ENCODE data around the gene DLG5.

DLG5 gene

DNA sequence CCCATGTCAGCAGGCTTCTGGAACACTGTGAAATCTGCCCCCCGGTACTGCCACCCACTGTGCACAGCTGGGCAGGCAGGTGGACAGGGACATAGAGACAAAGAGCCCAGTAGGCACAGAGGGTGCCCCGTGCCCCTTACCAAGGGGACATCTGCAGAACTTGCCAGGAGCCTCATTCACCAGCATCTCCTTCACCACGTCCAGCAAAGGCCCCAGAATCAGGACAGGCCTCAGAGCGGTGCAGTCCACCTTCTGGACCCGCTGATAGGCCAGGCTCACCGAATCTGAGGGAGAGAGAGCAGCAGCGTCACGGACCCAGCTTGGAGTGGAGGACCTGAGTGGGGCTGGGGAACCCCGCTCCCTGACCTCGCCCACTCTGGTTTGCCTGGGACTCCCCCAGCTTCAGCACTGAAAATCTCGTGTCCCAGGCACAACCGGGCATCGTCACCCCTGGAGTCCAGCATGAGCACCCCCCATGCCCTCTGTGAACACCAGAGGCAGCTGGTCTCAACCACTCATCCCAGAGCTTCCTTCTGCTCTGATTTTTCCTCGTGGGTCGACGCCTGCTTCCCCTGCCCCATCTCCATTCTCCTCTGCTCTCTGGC is 130.1 kb downstream of the DLG5 start:
- CTCF ChIA-PET = no interaction called here
- POLR2A ChIA-PET = no interaction called here
- TF ChIP-seq, protein P1, sequence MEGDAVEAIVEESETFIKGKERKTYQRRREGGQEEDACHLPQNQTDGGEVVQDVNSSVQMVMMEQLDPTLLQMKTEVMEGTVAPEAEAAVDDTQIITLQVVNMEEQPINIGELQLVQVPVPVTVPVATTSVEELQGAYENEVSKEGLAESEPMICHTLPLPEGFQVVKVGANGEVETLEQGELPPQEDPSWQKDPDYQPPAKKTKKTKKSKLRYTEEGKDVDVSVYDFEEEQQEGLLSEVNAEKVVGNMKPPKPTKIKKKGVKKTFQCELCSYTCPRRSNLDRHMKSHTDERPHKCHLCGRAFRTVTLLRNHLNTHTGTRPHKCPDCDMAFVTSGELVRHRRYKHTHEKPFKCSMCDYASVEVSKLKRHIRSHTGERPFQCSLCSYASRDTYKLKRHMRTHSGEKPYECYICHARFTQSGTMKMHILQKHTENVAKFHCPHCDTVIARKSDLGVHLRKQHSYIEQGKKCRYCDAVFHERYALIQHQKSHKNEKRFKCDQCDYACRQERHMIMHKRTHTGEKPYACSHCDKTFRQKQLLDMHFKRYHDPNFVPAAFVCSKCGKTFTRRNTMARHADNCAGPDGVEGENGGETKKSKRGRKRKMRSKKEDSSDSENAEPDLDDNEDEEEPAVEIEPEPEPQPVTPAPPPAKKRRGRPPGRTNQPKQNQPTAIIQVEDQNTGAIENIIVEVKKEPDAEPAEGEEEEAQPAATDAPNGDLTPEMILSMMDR (IDR thresholded peaks at IDR 0.05; ENCODE audit: control extremely low read depth, extremely low read depth, low read depth, missing control alignments) = no peak
- DNase-seq (ENCODE audit: extremely low spot score) = no peak

GRCh38 chr10:77795426-77796055 is 131.0 kb downstream of the DLG5 start:
- no peak for DNase-seq (ENCODE audit: extremely low spot score)
- ChIA-PET POLR2A (no interaction called here), CTCF (no interaction called here)
- TF ChIP-seq, protein P1 (IDR thresholded peaks at IDR 0.05; ENCODE audit: control extremely low read depth, extremely low read depth, low read depth, missing control alignments) = no peak

DNA sequence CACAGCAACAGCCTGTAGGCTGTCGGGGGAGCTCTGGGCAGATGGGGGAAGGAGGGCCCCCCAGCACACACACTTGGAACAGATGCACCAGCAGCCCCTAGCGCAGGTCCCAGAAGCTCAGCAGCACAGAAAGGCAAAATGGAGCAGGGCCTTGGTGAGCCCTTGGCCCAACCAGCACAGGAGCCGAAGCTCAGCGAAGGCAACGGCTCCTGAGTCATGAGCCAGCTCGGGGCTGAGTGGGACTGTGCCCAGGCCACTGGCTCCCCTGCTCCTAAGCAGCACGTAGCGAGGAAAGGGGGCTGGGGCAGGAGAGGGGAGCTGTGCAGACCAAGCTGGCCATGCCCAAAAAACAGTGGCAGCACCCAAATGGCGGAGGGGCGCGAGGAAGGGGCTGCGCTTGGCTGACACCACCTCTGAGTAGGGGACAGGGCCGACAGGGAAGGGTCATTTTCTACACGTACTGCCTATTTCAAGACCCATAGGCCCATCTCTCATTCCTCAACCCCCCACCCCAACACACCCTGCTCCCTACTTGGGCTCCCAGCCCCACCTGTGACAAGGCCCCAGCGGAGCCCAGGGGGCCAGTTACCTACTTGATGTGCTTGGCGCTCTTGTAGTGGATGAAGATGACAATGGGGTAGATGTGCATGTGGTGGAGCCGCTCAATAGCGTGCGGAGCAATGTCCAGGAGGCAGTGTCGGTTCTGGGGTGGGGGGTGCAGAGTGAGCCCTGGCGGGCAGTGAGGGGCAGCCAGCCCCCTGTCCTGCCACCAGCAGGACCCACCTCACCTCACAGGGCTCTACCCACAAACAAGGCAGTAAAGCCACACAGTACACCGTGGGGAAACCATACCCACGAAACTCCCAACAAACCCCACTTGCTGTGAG is 132.1 kb downstream of the DLG5 start:
- TF ChIP-seq, protein P1 (IDR thresholded peaks at IDR 0.05; ENCODE audit: control extremely low read depth, extremely low read depth, low read depth, missing control alignments) = no peak
- ChIA-PET POLR2A (no interaction called here), CTCF (no interaction called here)
- no peak for DNase-seq (ENCODE audit: extremely low spot score)

DNA sequence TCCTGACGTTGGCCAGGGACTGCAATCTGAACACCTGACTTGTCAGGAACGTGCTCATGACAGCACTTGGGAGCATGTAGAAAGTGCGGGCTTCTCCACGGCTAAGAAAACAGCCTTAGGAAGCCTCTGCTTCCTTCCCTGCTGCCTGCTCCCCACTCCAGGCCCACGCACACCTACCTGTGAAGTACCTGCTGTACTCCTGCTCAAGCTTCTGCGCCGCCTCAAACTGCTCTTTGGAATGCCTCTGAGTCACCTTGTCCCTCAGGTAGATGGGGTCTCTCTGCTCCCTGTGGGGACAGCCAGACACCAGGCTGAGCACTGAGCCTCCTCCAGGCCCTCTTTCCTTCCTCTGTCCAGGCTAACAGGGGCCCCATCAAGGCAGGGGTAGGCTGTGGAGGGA is 132.7 kb downstream of the DLG5 start:
- ChIA-PET CTCF (no interaction called here), POLR2A (no interaction called here)
- TF ChIP-seq, protein P1 (IDR thresholded peaks at IDR 0.05; ENCODE audit: control extremely low read depth, extremely low read depth, low read depth, missing control alignments) = no peak
- no peak for DNase-seq (ENCODE audit: extremely low spot score)

GRCh38 chr10:77792155-77792554 is 134.4 kb downstream of the DLG5 start:
- TF ChIP-seq, protein P1 (IDR thresholded peaks at IDR 0.05; ENCODE audit: control extremely low read depth, extremely low read depth, low read depth, missing control alignments) = no peak
- POLR2A ChIA-PET = no interaction called here
- no peak for DNase-seq (ENCODE audit: extremely low spot score)
- CTCF ChIA-PET = no interaction called here

DNA sequence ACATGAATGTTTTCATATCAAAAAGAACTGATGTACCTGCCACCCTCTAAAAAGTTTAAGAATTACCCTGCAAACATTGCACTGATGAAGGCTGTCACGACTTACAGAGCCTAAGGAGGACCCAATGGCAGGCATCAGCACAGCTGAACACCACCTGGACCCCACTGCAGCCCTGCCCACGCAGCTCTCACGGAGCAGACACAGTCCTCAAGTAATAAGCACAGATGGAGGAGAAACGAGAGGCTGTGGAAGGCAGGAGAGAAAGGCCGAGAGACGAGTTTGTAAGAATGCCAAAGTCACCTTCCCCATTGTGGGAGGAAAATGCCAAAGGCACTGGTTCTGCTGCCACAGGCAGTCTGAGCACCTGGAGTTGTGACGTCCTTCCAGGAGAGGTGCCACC is 135.0 kb downstream of the DLG5 start:
- ChIA-PET CTCF (interaction anchor here (1.1 kb wide), 1 partner anchor 23 kb away, joined by 3 read pairs; no protein-coding TSS in a partner anchor), POLR2A (no interaction called here)
- TF ChIP-seq, protein P1 (IDR thresholded peaks at IDR 0.05; ENCODE audit: control extremely low read depth, extremely low read depth, low read depth, missing control alignments) = no peak
- no peak for DNase-seq (ENCODE audit: extremely low spot score)
